Karpas-422 (cell line): ENCODE data around the gene CLIP2. TPM values are rescaled to one million over a fixed set of nuclear protein-coding genes. Genes with fewer than 3 reads are reported as not detected.
"Not testable (repeated sequence)": the region's sequence is repeated elsewhere in the genome, so short reads cannot be mapped to it uniquely, and the experiment has no call there.

Experiments used
- DNase-seq: peaks from one replicate; pipeline ENCODE4 v3.0.0-alpha.2; 2015
- H2AFZ ChIP-seq: fragments of 200-600 bp; sonication (generic); 2 replicates; pipeline ENCODE4 v1.6.1; 2014; ENCODE audit warnings: antibody characterized with exemption, low read length, mixed read lengths
- H3K27ac ChIP-seq: fragments of 200-600 bp; sonication (generic); 2 replicates; pipeline ENCODE4 v1.5.1; 2014; ENCODE audit warnings: mild to moderate bottlenecking, low read length, moderate library complexity
- H3K27me3 ChIP-seq: fragments of 200-600 bp; sonication (generic); 2 replicates; pipeline ENCODE4 v1.6.1; 2014; ENCODE audit warnings: low read length, mixed read lengths
- H3K36me3 ChIP-seq: fragments of 200-600 bp; sonication (generic); 2 replicates; pipeline ENCODE4 v1.6.1; 2014; ENCODE audit warnings: low read length, mixed read lengths; ENCODE audit not compliant: insufficient read depth
- H3K4me1 ChIP-seq: fragments of 200-600 bp; sonication (generic); 2 replicates; pipeline ENCODE4 v1.6.1; 2014; ENCODE audit warnings: mild to moderate bottlenecking, low read length, mixed read lengths
- H3K4me2 ChIP-seq: fragments of 200-600 bp; sonication (generic); 2 replicates; pipeline ENCODE4 v1.6.1; 2014; ENCODE audit warnings: low read length, low read depth, mild to moderate bottlenecking; ENCODE audit not compliant: poor library complexity, severe bottlenecking
- H3K4me3 ChIP-seq: fragments of 200-600 bp; sonication (generic); 2 replicates; pipeline ENCODE4 v1.5.1; 2014; ENCODE audit warnings: mild to moderate bottlenecking, antibody characterized with exemption, low read length, mixed read lengths
- H3K79me2 ChIP-seq: fragments of 200-600 bp; sonication (generic); 2 replicates; pipeline ENCODE4 v1.6.1; 2014; ENCODE audit warnings: mild to moderate bottlenecking, low read length, mixed read lengths
- H3K9ac ChIP-seq: fragments of 200-600 bp; sonication (generic); 2 replicates; pipeline ENCODE4 v1.6.0; 2014; ENCODE audit warnings: low read length
- H3K9me2 ChIP-seq: fragments of 200-600 bp; sonication (generic), shearing (Covaris generic); replicated peaks from 2 replicates; pipeline ENCODE4 v1.6.0; 2014; ENCODE audit warnings: mild to moderate bottlenecking, low read length, moderate library complexity; ENCODE audit not compliant: insufficient read depth
- H3K9me3 ChIP-seq: fragments of 300-700, 200-600 bp; sonication (generic); 2 replicates; pipeline ENCODE4 v1.6.1; 2014; ENCODE audit warnings: low read length, mixed read lengths
- H4K20me1 ChIP-seq: fragments of 200-600 bp; sonication (generic); 2 replicates; pipeline ENCODE4 v1.6.1; 2014; ENCODE audit warnings: mild to moderate bottlenecking, antibody characterized with exemption, low read length, low read depth; ENCODE audit not compliant: insufficient read depth
- total RNA-seq: library from RNA; depleted of rRNA; stranded (reverse); fragments of >200 nt; shearing (Covaris generic); gene quantifications from 2 replicates; pipeline ENCODE4 v1.2.3, GENCODE V29; 2014; ENCODE audit warnings: low replicate concordance

Gene CLIP2
- total RNA-seq, 1 experiment from 2014 or later, result not detected

DNA sequence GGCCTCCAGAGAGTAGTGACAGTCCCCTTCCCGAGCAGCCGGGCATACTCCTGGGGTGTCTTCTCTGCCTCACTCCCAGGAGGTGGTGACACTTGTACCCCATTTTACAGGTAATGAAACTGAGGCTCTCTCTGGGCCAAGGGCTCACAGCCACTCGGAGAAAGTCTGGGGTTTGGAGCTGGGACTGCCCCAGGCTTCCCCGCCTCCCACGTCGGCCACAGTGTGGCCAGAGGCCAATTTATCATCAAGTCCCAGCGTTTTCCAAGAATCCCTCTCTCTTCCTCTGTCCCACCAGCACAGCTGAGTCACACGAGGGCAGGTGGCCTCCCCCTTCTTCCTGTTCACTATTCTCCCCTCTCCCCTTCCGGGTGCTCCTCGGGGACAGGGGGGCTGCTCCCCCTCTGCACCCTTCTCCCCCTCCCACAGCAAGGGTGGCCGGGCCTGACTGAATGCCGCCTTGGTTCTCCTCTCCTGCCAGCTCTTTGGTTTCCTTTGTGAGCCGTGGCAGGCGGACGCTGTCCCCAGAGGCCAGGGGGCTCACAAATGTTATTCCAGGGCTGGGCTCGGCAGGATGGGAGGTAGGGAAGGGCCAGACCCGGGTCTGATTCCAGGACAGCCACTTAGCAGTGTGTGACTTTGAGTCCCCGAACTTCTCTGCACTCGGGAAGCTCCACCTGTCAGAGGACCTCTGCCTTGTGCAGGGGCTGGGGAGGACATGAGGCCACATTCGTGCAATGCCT, 17.7 kb downstream of the CLIP2 start:
- H3K4me3 ChIP-seq, result no peak overlapping the region
- DNase-seq, result no peak

GRCh38 chr7:74307738-74308505, 18.7 kb downstream of the CLIP2 start:
- Histone ChIP-seq H3K9me2 (no peaks in the 10 kb centered on the region), H3K27me3 (no peaks in the 10 kb centered on the region), H3K36me3 (no peaks in the 10 kb centered on the region), H3K27ac (no peak overlapping the region), H3K9ac (no peak overlapping the region), H3K4me3 (no peak overlapping the region), H3K4me1 (no peaks in the 10 kb centered on the region), H4K20me1 (no peaks in the 10 kb centered on the region), H3K9me3 (no peaks in the 10 kb centered on the region), H3K4me2 (no peak overlapping the region), H2AFZ (no peak overlapping the region), H3K79me2 (no peaks in the 10 kb centered on the region)
- DNase-seq, result no peak

More for the DNA sequence above, 17.7 kb downstream of the CLIP2 start:
- Histone ChIP-seq H3K36me3 (no peaks in the 10 kb centered on the region), H3K9me3 (no peaks in the 10 kb centered on the region), H3K79me2 (no peaks in the 10 kb centered on the region), H3K4me2 (no peak overlapping the region), H3K27ac (no peak overlapping the region), H2AFZ (no peak overlapping the region), H3K9me2 (no peaks in the 10 kb centered on the region), H3K9ac (no peak overlapping the region), H3K4me1 (no peaks in the 10 kb centered on the region), H4K20me1 (no peaks in the 10 kb centered on the region), H3K27me3 (no peaks in the 10 kb centered on the region)

DNA sequence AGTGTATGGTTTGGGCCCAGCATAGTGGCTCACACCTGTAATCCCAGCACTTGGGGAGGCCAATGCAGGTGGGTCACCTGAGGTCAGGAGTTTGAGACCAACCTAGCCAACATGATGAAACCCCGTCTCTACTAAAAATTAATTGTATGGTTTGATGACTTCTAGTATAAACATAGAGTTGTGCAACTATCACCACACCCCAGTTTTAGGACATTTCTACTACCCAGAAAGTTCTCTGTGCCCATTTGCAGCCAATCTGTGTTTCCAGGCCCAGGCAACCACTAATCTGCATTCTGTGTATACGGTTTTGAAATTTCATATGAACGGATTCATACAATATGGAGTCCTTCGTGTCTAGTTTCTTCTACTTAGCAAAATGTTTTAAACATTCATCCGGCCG, 20.0 kb downstream of the CLIP2 start:
- Histone ChIP-seq H3K27ac (no peak overlapping the region), H4K20me1 (no peaks in the 10 kb centered on the region), H3K79me2 (no peaks in the 10 kb centered on the region), H3K4me3 (no peak overlapping the region), H3K36me3 (no peaks in the 10 kb centered on the region), H3K4me1 (no peaks in the 10 kb centered on the region), H3K4me2 (no peak overlapping the region), H2AFZ (no peak overlapping the region), H3K9me2 (no peaks in the 10 kb centered on the region), H3K27me3 (no peaks in the 10 kb centered on the region), H3K9me3 (no peaks in the 10 kb centered on the region), H3K9ac (no peak overlapping the region)
- DNase-seq, result no peak

DNA sequence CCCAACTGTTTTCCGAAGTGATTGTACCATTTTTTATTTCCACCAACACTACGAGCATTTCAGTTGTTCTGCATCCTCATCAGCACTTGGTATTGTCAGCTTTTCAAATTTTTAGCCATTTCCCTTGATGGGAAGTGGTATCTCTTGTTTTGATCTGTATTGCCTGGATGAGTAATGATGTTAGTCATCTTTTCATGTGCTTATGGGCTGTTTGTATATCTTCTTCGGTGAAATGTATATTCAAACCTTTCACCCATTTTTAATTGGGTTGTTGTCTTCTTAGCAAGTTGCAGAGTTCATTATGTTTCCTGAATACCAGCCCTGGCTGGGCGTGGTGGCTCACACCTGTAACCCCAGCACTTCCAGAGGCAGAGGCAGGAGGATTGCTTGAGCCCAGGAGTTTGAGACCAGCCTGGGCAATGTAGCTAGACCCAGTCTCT, 22.1 kb downstream of the CLIP2 start:
- Histone ChIP-seq H3K4me1 (no peaks in the 10 kb centered on the region), H2AFZ (no peak overlapping the region), H3K9me2 (no peaks in the 10 kb centered on the region), H3K4me2 (no peak overlapping the region), H3K27me3 (no peaks in the 10 kb centered on the region), H3K36me3 (no peaks in the 10 kb centered on the region), H3K9ac (no peak overlapping the region), H3K4me3 (no peak overlapping the region), H3K79me2 (no peaks in the 10 kb centered on the region), H4K20me1 (no peaks in the 10 kb centered on the region), H3K27ac (no peak overlapping the region), H3K9me3 (no peaks in the 10 kb centered on the region)
- DNase-seq, result no peak

DNA sequence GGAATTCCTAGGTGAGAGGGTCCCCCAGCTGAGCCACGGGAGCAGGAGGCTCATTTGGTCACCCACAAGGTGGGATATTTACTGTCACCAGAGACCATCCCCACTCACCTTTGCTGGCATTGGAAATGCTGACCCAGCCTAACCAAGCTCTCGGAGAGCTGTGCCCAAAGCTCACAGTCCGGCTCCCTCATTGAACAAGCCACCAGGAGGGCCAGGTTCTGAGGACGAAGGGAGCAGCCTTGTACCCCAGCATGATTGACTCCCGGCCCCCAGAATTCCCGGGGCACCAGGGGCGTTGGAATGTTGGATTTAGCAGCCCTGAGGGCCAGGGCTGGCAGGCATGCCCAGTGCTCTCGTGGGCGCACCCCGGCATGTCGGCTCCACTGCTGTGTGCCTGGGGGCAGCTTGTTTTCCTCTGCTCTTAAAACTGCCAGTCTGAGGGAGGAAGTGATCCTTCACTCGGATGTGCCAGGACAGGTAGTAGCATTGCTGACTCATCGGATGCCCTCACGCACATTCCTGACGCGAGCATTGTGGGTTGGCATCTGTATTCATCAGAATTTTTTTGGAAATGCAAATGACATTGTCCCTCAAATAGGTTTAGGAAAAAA, 23.3 kb downstream of the CLIP2 start:
- Histone ChIP-seq H3K9me2 (no peaks in the 10 kb centered on the region), H3K4me1 (no peaks in the 10 kb centered on the region), H3K4me3 (no peak overlapping the region), H3K27me3 (no peaks in the 10 kb centered on the region), H3K36me3 (no peaks in the 10 kb centered on the region), H3K4me2 (no peak overlapping the region), H3K9me3 (no peaks in the 10 kb centered on the region), H3K79me2 (no peaks in the 10 kb centered on the region), H3K9ac (no peak overlapping the region), H2AFZ (no peak overlapping the region), H3K27ac (no peak overlapping the region), H4K20me1 (no peaks in the 10 kb centered on the region)
- no peak for DNase-seq

GRCh38 chr7:74315891-74316290, 26.7 kb downstream of the CLIP2 start:
- not testable (repeated sequence) for H3K27me3 ChIP-seq, H3K79me2 ChIP-seq, H3K4me3 ChIP-seq, H3K4me2 ChIP-seq, DNase-seq, H2AFZ ChIP-seq, H3K36me3 ChIP-seq, H3K9ac ChIP-seq, H4K20me1 ChIP-seq, H3K27ac ChIP-seq, H3K9me2 ChIP-seq, H3K9me3 ChIP-seq, H3K4me1 ChIP-seq

DNA sequence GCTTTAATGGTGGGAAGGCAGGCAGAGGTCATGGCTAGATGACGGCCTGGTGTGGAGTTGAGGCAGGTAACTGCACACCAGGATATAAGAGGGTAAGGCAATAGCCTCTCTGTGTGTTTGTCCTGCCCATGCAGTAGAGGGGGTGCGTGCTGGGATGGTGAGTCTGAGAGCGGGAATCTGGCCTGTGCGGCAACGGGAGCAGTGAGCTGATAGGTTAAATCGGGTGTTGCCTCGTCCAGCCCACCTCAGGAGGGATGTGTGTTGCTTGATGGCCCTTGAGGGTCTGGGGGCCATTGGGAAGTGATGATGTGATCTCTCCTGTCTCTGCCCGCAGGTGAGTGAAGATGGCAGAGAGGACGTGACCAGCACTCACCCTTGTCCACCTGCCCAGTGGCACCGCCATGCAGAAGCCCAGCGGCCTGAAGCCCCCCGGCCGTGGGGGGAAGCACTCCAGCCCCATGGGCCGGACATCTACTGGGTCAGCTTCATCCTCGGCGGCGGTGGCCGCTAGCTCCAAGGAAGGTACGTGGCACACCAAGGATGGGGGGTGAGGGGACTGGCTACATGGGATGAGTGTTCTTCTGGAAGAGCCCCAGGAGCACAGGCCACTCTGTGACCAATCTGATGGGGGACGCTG, 28.1 kb downstream of the CLIP2 start:
- DNase-seq, result no peak
- no peaks in the 10 kb centered on the region for H3K9me3 ChIP-seq
- no peak overlapping the region for H3K4me3 ChIP-seq
- H3K4me2 ChIP-seq, result no peak overlapping the region
- H3K4me1 ChIP-seq, result no peaks in the 10 kb centered on the region
- H3K36me3 ChIP-seq, result no peaks in the 10 kb centered on the region
- H3K9me2 ChIP-seq, result no peaks in the 10 kb centered on the region
- H3K27me3 ChIP-seq, result no peaks in the 10 kb centered on the region
- no peak overlapping the region for H2AFZ ChIP-seq
- H4K20me1 ChIP-seq, result no peaks in the 10 kb centered on the region
- no peak overlapping the region for H3K27ac ChIP-seq
- no peak overlapping the region for H3K9ac ChIP-seq
- no peaks in the 10 kb centered on the region for H3K79me2 ChIP-seq

- Histone ChIP-seq H3K9me3 (no peaks in the 10 kb centered on the region), H3K36me3 (no peaks in the 10 kb centered on the region), H2AFZ (no peak overlapping the region), H3K79me2 (no peaks in the 10 kb centered on the region), H3K27me3 (no peaks in the 10 kb centered on the region), H4K20me1 (no peaks in the 10 kb centered on the region), H3K27ac (no peak overlapping the region), H3K9ac (no peak overlapping the region), H3K4me2 (no peak overlapping the region), H3K4me1 (no peaks in the 10 kb centered on the region), H3K4me3 (no peak overlapping the region), H3K9me2 (no peaks in the 10 kb centered on the region)
- no peak for DNase-seq
Measured at GRCh38 chr7:74318043-74318442, 28.8 kb downstream of the CLIP2 start.
